Measurements from ENCODE around the gene PEX5.
A peak's percentile ranks its signal among the peaks of the same experiment; 100 is the strongest.

Gene PEX5
- 6.3 to 22.9 (median 14.5) reads per million in 17 experiments for total RNA-seq

GRCh38 chr12:7189398-7190267 lies at the start of gene PEX5:
TSS of gene PEX5 (plus strand) at chr12:7189686. CDS start at chr12:7190378, 692 bp downstream.
- peak; percentile 89 to 96 (median 94) for DNase-seq

- DNase-seq, result no peak
Observed at GRCh38 chr12:7141351-7142005, 48.0 kb upstream of the PEX5 start.

- DNase-seq, result peak; percentile 71 to 83 (median 78)
Observed at GRCh38 chr12:7142056-7142644, 47.3 kb upstream of the PEX5 start.

- no peak for DNase-seq
Observed at GRCh38 chr12:7142809-7143465, 46.5 kb upstream of the PEX5 start.

- DNase-seq, result no peak
Observed at GRCh38 chr12:7143564-7143963, 45.9 kb upstream of the PEX5 start.

- peak in 3 of 4 experiments; percentile 35 to 67 (median 59) for DNase-seq
Observed at GRCh38 chr12:7144414-7145120, 44.9 kb upstream of the PEX5 start.

GRCh38 chr12:7145671-7146070 lies 43.8 kb upstream of the PEX5 start:
- DNase-seq, result no peak

GRCh38 chr12:7146228-7146627 lies 43.3 kb upstream of the PEX5 start:
- DNase-seq, result no peak

- DNase-seq, result no peak
Observed at GRCh38 chr12:7146906-7147305, 42.6 kb upstream of the PEX5 start.

- no peak for DNase-seq
Observed at GRCh38 chr12:7150356-7150755, 39.1 kb upstream of the PEX5 start.

- DNase-seq, result no peak
Observed at GRCh38 chr12:7150841-7151240, 38.6 kb upstream of the PEX5 start.

GRCh38 chr12:7151532-7151931 lies 38.0 kb upstream of the PEX5 start:
- no peak for DNase-seq

GRCh38 chr12:7152818-7153217 lies 36.7 kb upstream of the PEX5 start:
- no peak for DNase-seq

- DNase-seq, result no peak
Observed at GRCh38 chr12:7154042-7154441, 35.4 kb upstream of the PEX5 start.

- DNase-seq, result no peak
Observed at GRCh38 chr12:7154901-7155470, 34.5 kb upstream of the PEX5 start.

GRCh38 chr12:7155471-7156034 lies 33.9 kb upstream of the PEX5 start:
- no peak for DNase-seq

GRCh38 chr12:7156259-7157197 lies 33.0 kb upstream of the PEX5 start:
- no peak for DNase-seq

GRCh38 chr12:7157391-7157790 lies 32.1 kb upstream of the PEX5 start:
- DNase-seq, result no peak

GRCh38 chr12:7158781-7159609 lies 30.5 kb upstream of the PEX5 start:
- no peak for DNase-seq
